HG03196 (cell line): Measurements from ENCODE around the gene CLIP3.
"Not testable (repeated sequence)": the region's sequence is repeated elsewhere in the genome, so short reads cannot be mapped to it uniquely, and the experiment has no call there.

Source experiments
- ATAC-seq: cut with Tn5 transposase; IDR thresholded peaks from one replicate; pipeline ENCODE4 v1.9.1; 2021; ENCODE audit not compliant: unreplicated experiment

CLIP3 gene

GRCh38 chr19:36049080-36049698 lies 16.5 kb upstream of the CLIP3 start:
- no peak for ATAC-seq

GRCh38 chr19:36047835-36048234 lies 15.2 kb upstream of the CLIP3 start:
- no peak for ATAC-seq

- ATAC-seq: no peak
These were observed 13.9 kb upstream of the CLIP3 start for GRCh38 chr19:36046443-36047050.

- no peak for ATAC-seq
These were observed 11.3 kb upstream of the CLIP3 start for GRCh38 chr19:36043952-36044351.

GRCh38 chr19:36041831-36042230 lies 9.2 kb upstream of the CLIP3 start:
- no peak for ATAC-seq

- ATAC-seq: not testable (repeated sequence)
These were observed 8.4 kb upstream of the CLIP3 start for GRCh38 chr19:36041092-36041491.

GRCh38 chr19:36040495-36040894 lies 7.8 kb upstream of the CLIP3 start:
- no peak for ATAC-seq

- ATAC-seq: no peak
These were observed 1.4 kb downstream of the CLIP3 start for GRCh38 chr19:36031308-36031707.

GRCh38 chr19:36030264-36031148 lies 2.2 kb downstream of the CLIP3 start:
- no peak for ATAC-seq

- ATAC-seq: no peak
These were observed 4.2 kb downstream of the CLIP3 start for GRCh38 chr19:36028313-36029041.

GRCh38 chr19:36027696-36028095 lies 5.0 kb downstream of the CLIP3 start:
- no peak for ATAC-seq

GRCh38 chr19:36026091-36026876 lies 6.4 kb downstream of the CLIP3 start:
- no peak for ATAC-seq

GRCh38 chr19:36025541-36025940 lies 7.1 kb downstream of the CLIP3 start:
- no peak for ATAC-seq

- no peak for ATAC-seq
These were observed 9.2 kb downstream of the CLIP3 start for GRCh38 chr19:36023432-36023831.

GRCh38 chr19:36019061-36019670 lies 13.5 kb downstream of the CLIP3 start:
- ATAC-seq: no peak

- peak; percentile 92 for ATAC-seq
These were observed 18.4 kb downstream of the CLIP3 start, which contains the start of gene ALKBH6 for GRCh38 chr19:36014012-36014924. TSS of gene ALKBH6 (minus strand) at chr19:36014213. CDS start at chr19:36013397, 816 bp downstream.

- ATAC-seq: no peak
These were observed 19.2 kb downstream of the CLIP3 start for GRCh38 chr19:36013280-36014011.

GRCh38 chr19:36010402-36010801 lies 22.3 kb downstream of the CLIP3 start:
- ATAC-seq: no peak
